CD8-positive, alpha-beta memory T cell (primary cell): ENCODE results near the gene ACOX2. TPM values are rescaled to one million over a fixed set of nuclear protein-coding genes. Genes with fewer than 3 reads are reported as not detected.
A peak's percentile ranks its signal among the peaks of the same experiment; 100 is the strongest.

Source experiments
- CTCF ChIA-PET: fragments of 350-600 bp; sonication (Branson Sonifier 250); formaldehyde crosslinking; loops from one replicate; lab custom pipeline; 2021; ENCODE audit warnings: antibody characterized with exemption; lab: Charles Lee
- POLR2A ChIA-PET: fragments of 350-600 bp; sonication (Branson Sonifier 250); formaldehyde crosslinking; loops from one replicate; lab custom pipeline; 2021; ENCODE audit warnings: antibody characterized with exemption; lab: Charles Lee
- DNase-seq, 5 donors: peaks; one replicate each; pipeline versions ENCODE4 v3.0.0 to v3.0.0-alpha.2; 2020 to 2022; ENCODE audit warnings: mixed read lengths in 1 of 5
- H3K27ac ChIP-seq: one replicate; pipeline ENCODE4 v1.7.0; 2013; ENCODE audit warnings: low read depth, mild to moderate bottlenecking, low read length, moderate library complexity
- H3K27me3 ChIP-seq: 2 replicates; pipeline ENCODE4 v1.7.0; 2013; ENCODE audit warnings: low read length, mild to moderate bottlenecking; ENCODE audit not compliant: insufficient read depth, poor library complexity, severe bottlenecking
- H3K36me3 ChIP-seq: 2 replicates; pipeline ENCODE4 v1.7.0; 2013; ENCODE audit warnings: mild to moderate bottlenecking, low read length, moderate library complexity; ENCODE audit not compliant: insufficient read depth
- H3K4me1 ChIP-seq: 2 replicates; pipeline ENCODE4 v1.7.0; 2013; ENCODE audit warnings: mild to moderate bottlenecking, low read length, moderate library complexity; ENCODE audit not compliant: insufficient read depth
- H3K4me3 ChIP-seq: 2 replicates; pipeline ENCODE4 v1.7.0; 2013; ENCODE audit warnings: mild to moderate bottlenecking, low read length
- H3K9me3 ChIP-seq: 2 replicates; pipeline ENCODE4 v1.7.0; 2013; ENCODE audit warnings: mild to moderate bottlenecking, low read length
- H3K27ac Mint-ChIP-seq, 8 donors: one replicate each; pipeline ENCODE4 v1.8.0; 2020 to 2021; ENCODE audit warnings: mixed read lengths in 8 of 8, mild to moderate bottlenecking in 6 of 8, inconsistent platforms in 3 of 8, moderate library complexity in 3 of 8
- H3K27me3 Mint-ChIP-seq, 2 donors: one replicate each; pipeline ENCODE4 v1.8.0; 2020 to 2021; ENCODE audit warnings: mixed read lengths in 2 of 2, mild to moderate bottlenecking in 1 of 2, moderate library complexity in 1 of 2
- H3K36me3 Mint-ChIP-seq, 3 donors: one replicate each; pipeline ENCODE4 v1.8.0; 2020 to 2021; ENCODE audit warnings: mixed read lengths in 3 of 3, inconsistent platforms in 1 of 3, mild to moderate bottlenecking in 1 of 3
- H3K4me1 Mint-ChIP-seq, 3 donors: one replicate each; pipeline ENCODE4 v1.8.0; 2020 to 2021; ENCODE audit warnings: mixed read lengths in 3 of 3, inconsistent platforms in 1 of 3, mild to moderate bottlenecking in 1 of 3
- H3K4me3 Mint-ChIP-seq, 7 donors: one replicate each; pipeline ENCODE4 v1.8.0; 2020 to 2021; ENCODE audit warnings: mixed read lengths in 7 of 7, mild to moderate bottlenecking in 6 of 7, moderate library complexity in 4 of 7, inconsistent platforms in 2 of 7
- H3K9me3 Mint-ChIP-seq, 5 donors: one replicate each; pipeline ENCODE4 v1.8.0; 2020 to 2022; ENCODE audit warnings: mixed read lengths in 5 of 5, mild to moderate bottlenecking in 3 of 5, moderate library complexity in 2 of 5, inconsistent platforms in 1 of 5
- polyA plus RNA-seq: library from polyadenylated mRNA; unstranded; fragments of 300-500 nt; fragmentation: Illumina TruSeq; gene quantifications from one replicate; pipeline ENCODE4 v1.2.3, GENCODE V29; 2021
- total RNA-seq, 2 experiments: library from RNA; stranded (reverse); gene quantifications; one replicate each; pipeline ENCODE4 v1.2.3, GENCODE V29; 2021

ACOX2 gene
- total and polyA plus RNA-seq, 3 experiments from 2014 or later: not detected

- Histone ChIP-seq H3K27me3 (no peaks in the 10 kb centered on the region), H3K27ac (no peak overlapping the region), H3K4me3 (no peak overlapping the region), H3K4me1 (no peaks in the 10 kb centered on the region), H3K36me3 (no peaks in the 10 kb centered on the region), H3K9me3 (no peaks in the 10 kb centered on the region)
- POLR2A ChIA-PET: no interaction called here
- Mint-ChIP-seq H3K4me1 (no peaks in the 10 kb centered on the region), H3K36me3 (peaks cover 0 to 2% (median 0%) of the 10 kb centered on the region in 3 donors), H3K9me3 (no peaks in the 10 kb centered on the region), H3K4me3 (no peak overlapping the region), H3K27me3 (peaks cover 0 to 2% of the 10 kb centered on the region in 2 donors), H3K27ac (peak overlapping the region in 1 of 8 donors; percentile 39)
- no peak for DNase-seq
- CTCF ChIA-PET: interaction anchor here (1.0 kb wide), 1 partner anchor 10 kb away, joined by 3 read pairs; no protein-coding TSS in a partner anchor
Measured at GRCh38 chr3:58521917-58522631, 14.9 kb downstream of the ACOX2 start.

GRCh38 chr3:58521336-58521670, 15.7 kb downstream of the ACOX2 start:
- Mint-ChIP-seq H3K27ac (peak overlapping the region in 2 of 8 donors; percentile 39 to 58), H3K4me3 (no peak overlapping the region), H3K4me1 (no peaks in the 10 kb centered on the region), H3K9me3 (no peaks in the 10 kb centered on the region), H3K36me3 (peaks cover 0 to 2% (median 0%) of the 10 kb centered on the region in 3 donors), H3K27me3 (peaks cover 0 to 5% of the 10 kb centered on the region in 2 donors)
- no peaks in the 10 kb centered on the region for H3K36me3 ChIP-seq
- POLR2A ChIA-PET: no interaction called here
- no peaks in the 10 kb centered on the region for H3K9me3 ChIP-seq
- no peak overlapping the region for H3K27ac ChIP-seq
- no peaks in the 10 kb centered on the region for H3K4me1 ChIP-seq
- H3K27me3 ChIP-seq: no peaks in the 10 kb centered on the region
- no peak overlapping the region for H3K4me3 ChIP-seq
- CTCF ChIA-PET: no interaction called here
- DNase-seq: no peak

GRCh38 chr3:58520403-58521335, 16.3 kb downstream of the ACOX2 start:
- peak overlapping the region in 2 of 8 donors; percentile 40 to 57 for H3K27ac Mint-ChIP-seq
- Histone ChIP-seq H3K4me1 (no peaks in the 10 kb centered on the region), H3K27me3 (no peaks in the 10 kb centered on the region), H3K4me3 (no peak overlapping the region), H3K9me3 (no peaks in the 10 kb centered on the region), H3K36me3 (no peaks in the 10 kb centered on the region), H3K27ac (no peak overlapping the region)
- H3K27me3 Mint-ChIP-seq: peaks cover 0 to 5% of the 10 kb centered on the region in 2 donors
- POLR2A ChIA-PET: no interaction called here
- no peaks in the 10 kb centered on the region for H3K4me1 Mint-ChIP-seq
- peaks cover 0 to 2% (median 0%) of the 10 kb centered on the region in 3 donors for H3K36me3 Mint-ChIP-seq
- H3K4me3 Mint-ChIP-seq: no peak overlapping the region
- H3K9me3 Mint-ChIP-seq: no peaks in the 10 kb centered on the region
- no peak for DNase-seq
- CTCF ChIA-PET: interaction anchor here (0.8 kb wide), 1 partner anchor 9 kb away, joined by 3 read pairs; no protein-coding TSS in a partner anchor

GRCh38 chr3:58519668-58520402, 17.2 kb downstream of the ACOX2 start:
- no peak overlapping the region for H3K27ac Mint-ChIP-seq
- no peak overlapping the region for H3K27ac ChIP-seq
- H3K4me1 Mint-ChIP-seq: no peaks in the 10 kb centered on the region
- H3K4me1 ChIP-seq: no peaks in the 10 kb centered on the region
- peaks cover 0 to 2% (median 0%) of the 10 kb centered on the region in 3 donors for H3K36me3 Mint-ChIP-seq
- CTCF ChIA-PET: interaction anchor here (0.8 kb wide), 1 partner anchor 10 kb away, joined by 3 read pairs; no protein-coding TSS in a partner anchor
- H3K9me3 Mint-ChIP-seq: no peaks in the 10 kb centered on the region
- POLR2A ChIA-PET: no interaction called here
- no peak for DNase-seq
- H3K4me3 Mint-ChIP-seq: no peak overlapping the region
- no peaks in the 10 kb centered on the region for H3K27me3 ChIP-seq
- no peak overlapping the region for H3K4me3 ChIP-seq
- peaks cover 0 to 5% of the 10 kb centered on the region in 2 donors for H3K27me3 Mint-ChIP-seq
- H3K36me3 ChIP-seq: no peaks in the 10 kb centered on the region
- H3K9me3 ChIP-seq: no peaks in the 10 kb centered on the region

- CTCF ChIA-PET: interaction anchor here (0.9 to 1.8 kb wide), 3 partner anchors 13 to 212 kb away, joined by 3 to 5 read pairs (median 5); partner anchors contain the start of genes HTD2 and RPP14
- H3K4me1 Mint-ChIP-seq: no peaks in the 10 kb centered on the region
- H3K27ac ChIP-seq: no peak overlapping the region
Measured at GRCh38 chr3:58518291-58518789, 18.6 kb downstream of the ACOX2 start.

GRCh38 chr3:58514405-58514804, 22.6 kb downstream of the ACOX2 start:
- Histone ChIP-seq H3K36me3 (no peaks in the 10 kb centered on the region), H3K27ac (no peak overlapping the region), H3K9me3 (no peaks in the 10 kb centered on the region), H3K27me3 (no peaks in the 10 kb centered on the region), H3K4me3 (no peak overlapping the region), H3K4me1 (no peaks in the 10 kb centered on the region)
- DNase-seq: no peak
- Mint-ChIP-seq H3K4me3 (no peak overlapping the region), H3K4me1 (no peaks in the 10 kb centered on the region), H3K27me3 (peaks cover 0 to 5% of the 10 kb centered on the region in 2 donors), H3K36me3 (peaks cover 0 to 3% (median 3%) of the 10 kb centered on the region in 3 donors), H3K27ac (no peak overlapping the region), H3K9me3 (no peaks in the 10 kb centered on the region)
- CTCF ChIA-PET: interaction anchor here (0.5 to 1.5 kb wide), 2 partner anchors 12 to 38 kb away, joined by 3 read pairs; no protein-coding TSS in a partner anchor
- POLR2A ChIA-PET: no interaction called here

More at GRCh38 chr3:58518291-58518789, 18.6 kb downstream of the ACOX2 start:
- Histone ChIP-seq H3K4me3 (no peak overlapping the region), H3K36me3 (no peaks in the 10 kb centered on the region), H3K27me3 (no peaks in the 10 kb centered on the region), H3K9me3 (no peaks in the 10 kb centered on the region), H3K4me1 (no peaks in the 10 kb centered on the region)
- Mint-ChIP-seq H3K4me3 (no peak overlapping the region), H3K9me3 (no peaks in the 10 kb centered on the region), H3K36me3 (peaks cover 0 to 2% (median 0%) of the 10 kb centered on the region in 3 donors), H3K27me3 (peaks cover 0 to 5% of the 10 kb centered on the region in 2 donors), H3K27ac (peak overlapping the region in 1 of 8 donors; percentile 25)
- DNase-seq: no peak
- POLR2A ChIA-PET: no interaction called here

GRCh38 chr3:58508437-58508836, 28.6 kb downstream of the ACOX2 start:
- CTCF ChIA-PET: interaction anchor here (1.4 kb wide), 1 partner anchor 17 kb away, joined by 3 read pairs; the partner anchor contains the start of gene KCTD6

More at GRCh38 chr3:58508437-58508836, 28.6 kb downstream of the ACOX2 start:
- H3K4me1 Mint-ChIP-seq: peaks cover 0 to 14% (median 5%) of the 10 kb centered on the region in 3 donors
- no peak overlapping the region for H3K27ac ChIP-seq
- H3K36me3 ChIP-seq: no peaks in the 10 kb centered on the region
- peaks cover 0 to 16% (median 1%) of the 10 kb centered on the region in 3 donors for H3K36me3 Mint-ChIP-seq
- H3K9me3 ChIP-seq: no peaks in the 10 kb centered on the region
- H3K27me3 ChIP-seq: no peaks in the 10 kb centered on the region
- no peak overlapping the region for H3K4me3 Mint-ChIP-seq
- H3K4me1 ChIP-seq: no peaks in the 10 kb centered on the region
- H3K4me3 ChIP-seq: no peak overlapping the region
- H3K27ac Mint-ChIP-seq: peak overlapping the region in 1 of 8 donors; percentile 10
- no peak for DNase-seq
- H3K9me3 Mint-ChIP-seq: no peaks in the 10 kb centered on the region
- POLR2A ChIA-PET: no interaction called here
- no peaks in the 10 kb centered on the region for H3K27me3 Mint-ChIP-seq
